ENCODE data around the gene TEX26.

Gene TEX26

GRCh38 chr13:30968846-30969245, 36.4 kb downstream of the TEX26 start:
- H3K27me3 ChIP-seq (ENCODE audit: insufficient read depth, poor library complexity, severe bottlenecking): no peaks in the 10 kb centered on the region
- H3K4me1 ChIP-seq (ENCODE audit: insufficient read depth, poor library complexity, severe bottlenecking): no peaks in the 10 kb centered on the region
- no peak overlapping the region for H3K4me3 ChIP-seq (ENCODE audit: severe bottlenecking)
- no peak overlapping the region for H3K27ac ChIP-seq (ENCODE audit: poor library complexity, severe bottlenecking)
- DNase-seq (ENCODE audit: low spot score) (no peak), ATAC-seq (ENCODE audit: low read depth) (no peak)
- no peaks in the 10 kb centered on the region for H3K36me3 ChIP-seq (ENCODE audit: low read depth)
- no peak for TF ChIP-seq CTCF (IDR thresholded peaks at IDR 0.05; ENCODE audit: poor library complexity, severe bottlenecking)
- H3K9me3 ChIP-seq (ENCODE audit: severe bottlenecking): no peaks in the 10 kb centered on the region

GRCh38 chr13:30971575-30971974, 39.1 kb downstream of the TEX26 start:
- no peak for TF ChIP-seq CTCF (IDR thresholded peaks at IDR 0.05; ENCODE audit: poor library complexity, severe bottlenecking)
- H3K27ac ChIP-seq (ENCODE audit: poor library complexity, severe bottlenecking): no peak overlapping the region
- DNase-seq (ENCODE audit: low spot score) (no peak), ATAC-seq (ENCODE audit: low read depth) (no peak)
- H3K27me3 ChIP-seq (ENCODE audit: insufficient read depth, poor library complexity, severe bottlenecking): no peaks in the 10 kb centered on the region
- H3K9me3 ChIP-seq (ENCODE audit: severe bottlenecking): no peaks in the 10 kb centered on the region
- no peak overlapping the region for H3K4me3 ChIP-seq (ENCODE audit: severe bottlenecking)
- no peaks in the 10 kb centered on the region for H3K36me3 ChIP-seq (ENCODE audit: low read depth)
- H3K4me1 ChIP-seq (ENCODE audit: insufficient read depth, poor library complexity, severe bottlenecking): no peaks in the 10 kb centered on the region

GRCh38 chr13:30972888-30973377, 40.5 kb downstream of the TEX26 start:
- H3K4me1 ChIP-seq (ENCODE audit: insufficient read depth, poor library complexity, severe bottlenecking): peaks cover 5% of the 10 kb centered on the region
- H3K27ac ChIP-seq (ENCODE audit: poor library complexity, severe bottlenecking): no peak overlapping the region
- H3K27me3 ChIP-seq (ENCODE audit: insufficient read depth, poor library complexity, severe bottlenecking): no peaks in the 10 kb centered on the region
- H3K4me3 ChIP-seq (ENCODE audit: severe bottlenecking): no peak overlapping the region
- H3K9me3 ChIP-seq (ENCODE audit: severe bottlenecking): no peaks in the 10 kb centered on the region
- no peak for TF ChIP-seq CTCF (IDR thresholded peaks at IDR 0.05; ENCODE audit: poor library complexity, severe bottlenecking)
- no peaks in the 10 kb centered on the region for H3K36me3 ChIP-seq (ENCODE audit: low read depth)
- ATAC-seq (ENCODE audit: low read depth): no peak
- DNase-seq (ENCODE audit: low spot score): no peak

- Histone ChIP-seq H3K4me1 (ENCODE audit: insufficient read depth, poor library complexity, severe bottlenecking) (peaks cover 6% of the 10 kb centered on the region), H3K27me3 (ENCODE audit: insufficient read depth, poor library complexity, severe bottlenecking) (no peaks in the 10 kb centered on the region), H3K36me3 (ENCODE audit: low read depth) (no peaks in the 10 kb centered on the region), H3K9me3 (ENCODE audit: severe bottlenecking) (no peaks in the 10 kb centered on the region), H3K4me3 (ENCODE audit: severe bottlenecking) (no peak overlapping the region), H3K27ac (ENCODE audit: poor library complexity, severe bottlenecking) (no peak overlapping the region)
- no peak for TF ChIP-seq CTCF (IDR thresholded peaks at IDR 0.05; ENCODE audit: poor library complexity, severe bottlenecking)
- DNase-seq (ENCODE audit: low spot score) (no peak), ATAC-seq (ENCODE audit: low read depth) (no peak)
These were observed 41.9 kb downstream of the TEX26 start for GRCh38 chr13:30974350-30974749.

GRCh38 chr13:30976025-30976424, 43.6 kb downstream of the TEX26 start:
- Histone ChIP-seq H3K27me3 (ENCODE audit: insufficient read depth, poor library complexity, severe bottlenecking) (no peaks in the 10 kb centered on the region), H3K27ac (ENCODE audit: poor library complexity, severe bottlenecking) (no peak overlapping the region), H3K36me3 (ENCODE audit: low read depth) (no peaks in the 10 kb centered on the region), H3K9me3 (ENCODE audit: severe bottlenecking) (no peaks in the 10 kb centered on the region), H3K4me3 (ENCODE audit: severe bottlenecking) (no peak overlapping the region), H3K4me1 (ENCODE audit: insufficient read depth, poor library complexity, severe bottlenecking) (peaks cover 6% of the 10 kb centered on the region)
- no peak for TF ChIP-seq CTCF (IDR thresholded peaks at IDR 0.05; ENCODE audit: poor library complexity, severe bottlenecking)
- DNase-seq (ENCODE audit: low spot score): no peak
- no peak for ATAC-seq (ENCODE audit: low read depth)

Data from RWPE2 (cell line).